GM21515 (cell line): ENCODE results near the gene LCN1.

Experiments
- ATAC-seq: cut with Tn5 transposase; IDR thresholded peaks from one replicate; pipeline ENCODE4 v1.9.1; 2021; ENCODE audit not compliant: unreplicated experiment

LCN1 gene

GRCh38 chr9:135520916-135521607 lies at the start of gene LCN1:
TSS of gene LCN1 (plus strand) at chr9:135521440. CDS start at chr9:135521498, 58 bp downstream.
- ATAC-seq: no peak

GRCh38 chr9:135471791-135472640 lies 49.2 kb upstream of the LCN1 start:
- no peak for ATAC-seq

- ATAC-seq: no peak
Measured at GRCh38 chr9:135473972-135474543, 47.2 kb upstream of the LCN1 start.

GRCh38 chr9:135474915-135475314 lies 46.3 kb upstream of the LCN1 start:
- no peak for ATAC-seq

DNA sequence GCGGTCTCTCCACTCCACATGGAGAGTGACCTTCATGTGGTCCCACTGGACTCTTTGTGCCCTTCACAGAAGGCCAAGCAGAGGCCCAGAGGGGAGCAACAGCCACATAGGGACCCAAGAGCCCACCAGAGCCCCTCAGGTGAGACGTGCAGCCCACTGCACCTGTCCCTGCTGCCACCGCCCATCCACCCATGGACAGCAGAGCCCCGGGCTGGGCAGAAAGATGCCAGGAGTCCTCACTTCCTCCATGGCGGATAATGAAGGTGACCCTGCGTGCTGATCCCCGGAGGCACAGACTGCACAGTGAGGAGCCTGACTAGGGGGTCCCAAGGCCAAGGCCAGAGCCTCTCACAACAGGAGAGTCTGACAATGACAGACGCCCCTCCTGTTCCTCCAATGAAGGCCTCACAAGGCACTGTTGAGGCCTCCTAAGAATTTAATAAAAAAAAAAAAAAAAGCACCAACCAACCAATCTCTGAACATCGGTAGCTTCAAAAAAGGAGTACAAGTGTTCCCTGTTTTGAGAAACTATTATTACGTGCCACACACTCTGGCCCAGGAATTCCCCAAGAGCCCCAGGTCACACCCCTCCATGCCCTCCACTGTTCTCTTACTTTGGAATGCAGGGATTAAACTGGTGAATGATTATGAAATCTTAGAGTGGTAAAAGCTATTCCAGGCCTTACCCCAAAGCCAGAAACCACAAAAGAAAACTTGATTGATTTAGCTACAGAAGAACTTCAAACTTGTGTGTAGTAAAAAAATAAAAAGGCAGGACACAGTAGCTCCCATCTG lies 44.5 kb upstream of the LCN1 start:
- ATAC-seq: no peak

GRCh38 chr9:135478191-135478590 lies 43.0 kb upstream of the LCN1 start:
- no peak for ATAC-seq

- no peak for ATAC-seq
Measured at GRCh38 chr9:135478829-135479468, 42.3 kb upstream of the LCN1 start.

GRCh38 chr9:135479469-135480052 lies 41.7 kb upstream of the LCN1 start, which contains the start of gene PPP1R26:
TSS of gene PPP1R26 (plus strand) at chr9:135479782. CDS start at chr9:135484511, 4,729 bp downstream.
- ATAC-seq: no peak

DNA sequence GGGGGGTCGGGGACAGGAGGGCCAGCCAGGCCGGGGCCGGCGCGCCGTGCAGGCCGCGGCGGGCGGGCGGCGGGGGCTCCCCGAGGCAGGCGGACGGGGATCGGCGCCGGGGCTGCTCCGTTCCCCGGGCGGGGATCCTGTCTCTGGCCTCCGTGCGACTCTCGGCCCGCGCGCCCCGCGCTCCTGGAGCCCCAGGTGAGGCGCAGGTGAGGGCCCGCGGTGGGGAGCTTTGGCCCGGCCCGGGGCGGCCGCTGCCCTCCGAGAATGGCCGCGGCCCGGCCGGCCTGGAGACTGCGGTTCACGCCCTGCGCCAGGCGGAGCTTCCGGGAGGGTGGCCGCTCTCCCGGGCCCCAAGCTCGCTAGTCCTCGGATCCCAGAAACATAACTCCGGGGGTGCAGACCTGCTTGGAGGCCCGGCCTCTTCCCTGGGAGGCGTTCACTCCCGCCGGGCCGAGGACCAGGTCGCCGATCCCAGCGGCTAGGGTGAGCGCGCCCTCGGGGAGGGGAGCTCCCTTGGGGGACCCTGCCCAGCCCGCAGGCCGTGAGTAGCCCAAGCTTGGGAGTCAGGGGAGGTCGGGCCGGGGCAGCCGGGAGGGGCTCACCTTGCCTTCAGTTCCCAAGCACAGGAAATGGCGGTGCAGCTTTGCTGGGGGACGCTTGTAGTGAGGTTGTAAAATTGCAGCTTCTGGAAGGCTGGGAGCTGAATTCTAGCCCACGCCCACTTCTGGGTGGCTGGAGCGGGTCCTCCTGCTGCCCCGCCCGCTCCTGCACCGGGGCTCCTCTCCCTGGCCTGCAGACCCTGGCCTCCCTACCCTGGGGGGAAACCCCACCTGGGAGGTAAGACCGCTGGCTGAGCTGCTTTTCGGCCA lies 40.9 kb upstream of the LCN1 start:
- ATAC-seq: no peak

GRCh38 chr9:135480940-135481310 lies 40.3 kb upstream of the LCN1 start:
- ATAC-seq: no peak

GRCh38 chr9:135482015-135482754 lies 39.1 kb upstream of the LCN1 start:
- no peak for ATAC-seq

GRCh38 chr9:135484460-135485277 lies 36.6 kb upstream of the LCN1 start:
- ATAC-seq: no peak

DNA sequence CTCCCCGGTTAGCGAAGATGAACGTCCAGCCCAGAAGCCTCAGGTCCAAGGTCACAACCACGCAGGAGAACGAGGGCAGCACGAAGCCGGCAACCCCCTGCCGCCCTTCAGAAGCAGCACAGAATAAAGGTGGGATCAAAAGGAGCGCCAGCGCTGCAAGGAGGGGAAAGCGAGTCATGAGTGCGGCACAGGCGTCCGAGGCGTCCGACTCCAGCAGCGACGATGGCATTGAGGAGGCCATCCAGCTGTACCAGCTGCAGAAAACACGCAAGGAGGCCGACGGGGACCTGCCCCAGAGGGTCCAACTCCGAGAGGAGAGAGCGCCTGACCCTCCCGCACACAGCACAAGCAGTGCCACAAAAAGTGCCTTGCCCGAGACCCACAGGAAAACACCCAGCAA lies 35.9 kb upstream of the LCN1 start:
- no peak for ATAC-seq

DNA sequence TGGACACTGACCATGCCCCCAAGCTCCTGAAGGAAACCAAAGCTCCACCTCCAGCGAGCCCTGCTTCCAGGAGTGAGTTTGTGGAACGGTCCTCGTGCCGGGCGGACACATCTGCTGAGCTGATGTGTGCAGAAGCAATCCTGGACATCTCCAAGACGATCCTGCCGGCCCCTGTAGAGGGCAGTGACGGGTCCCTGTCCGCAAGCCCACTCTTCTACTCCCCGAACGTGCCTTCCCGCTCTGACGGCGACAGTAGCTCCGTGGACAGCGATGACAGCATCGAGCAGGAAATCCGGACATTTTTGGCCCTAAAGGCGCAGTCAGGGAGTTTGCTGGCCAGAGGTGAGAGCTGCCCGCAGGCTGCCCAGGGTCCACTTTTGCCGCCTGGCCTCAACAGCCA lies 35.4 kb upstream of the LCN1 start:
- ATAC-seq: no peak

- ATAC-seq: no peak
Measured at GRCh38 chr9:135486267-135487065, 34.8 kb upstream of the LCN1 start.

DNA sequence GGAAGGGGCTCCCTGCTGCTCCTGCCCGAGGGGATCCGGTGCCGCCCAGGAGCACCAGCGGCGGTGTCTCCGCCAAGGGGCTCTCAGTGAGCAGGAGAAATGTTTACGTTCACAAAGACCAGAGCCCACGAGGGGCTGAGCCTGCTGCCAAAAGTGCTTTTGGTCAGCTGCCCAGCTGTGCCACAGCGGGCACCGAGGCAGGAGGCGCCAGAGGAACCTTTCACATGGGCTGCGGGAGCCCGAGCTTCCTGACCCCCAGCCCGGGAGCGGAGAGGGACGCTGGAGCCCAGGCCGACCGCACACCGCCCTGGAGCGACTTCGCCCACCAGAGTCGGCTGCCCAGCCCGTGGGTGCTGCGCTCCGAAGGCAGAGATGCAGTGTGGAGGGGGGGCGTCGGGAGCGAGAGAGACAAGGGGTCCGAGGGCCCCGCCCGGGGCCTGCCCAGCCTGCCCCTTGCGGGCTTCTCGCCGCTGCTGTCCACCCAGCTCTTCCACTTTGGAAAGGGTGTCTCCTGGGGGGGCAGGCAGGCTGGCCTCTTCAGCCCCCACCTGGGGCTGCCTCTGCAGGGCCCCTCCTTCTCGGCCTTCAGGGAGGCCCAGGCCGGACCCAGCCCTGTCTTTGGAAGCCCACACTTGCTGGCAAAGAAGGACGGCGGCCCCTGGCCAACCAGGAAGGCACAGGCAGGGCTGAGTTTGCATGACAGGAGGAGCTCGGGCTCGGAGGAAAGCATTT lies 33.8 kb upstream of the LCN1 start:
- no peak for ATAC-seq
